CD4-positive, CD25-positive, alpha-beta regulatory T cell (primary cell): Measurements from ENCODE around the gene NUFIP1. TPM values are rescaled to one million over a fixed set of nuclear protein-coding genes. Genes with fewer than 3 reads are reported as not detected.

ENCODE experiments used
- ATAC-seq, 2 donors: fragments of 150-1000 bp; cut with Tn5 transposase; one replicate each; pipeline ENCODE4 v1.10.0; 2021; ENCODE audit warnings: low read depth in 2 of 2, moderate number of reproducible peaks in 2 of 2, moderate library complexity in 1 of 2
- DNase-seq, 3 donors: peaks; one replicate each; pipeline versions ENCODE4 v3.0.0 to v3.0.0-alpha.2; 2012 to 2022; ENCODE audit warnings: mixed read lengths in 1 of 3
- H3K27ac ChIP-seq: one replicate; pipeline ENCODE4 v1.7.0; 2013; ENCODE audit warnings: mild to moderate bottlenecking, low read length; ENCODE audit not compliant: insufficient read depth, poor library complexity, severe bottlenecking
- H3K27me3 ChIP-seq: one replicate; pipeline ENCODE4 v1.7.0; 2013; ENCODE audit warnings: low read length; ENCODE audit not compliant: control insufficient read depth, insufficient read depth
- H3K36me3 ChIP-seq: one replicate; pipeline ENCODE4 v1.7.0; 2013; ENCODE audit warnings: mild to moderate bottlenecking, low read length, moderate library complexity; ENCODE audit not compliant: control insufficient read depth, insufficient read depth
- H3K4me1 ChIP-seq: 2 replicates; pipeline ENCODE4 v1.7.0; 2013; ENCODE audit warnings: mild to moderate bottlenecking, low read length; ENCODE audit not compliant: insufficient read depth, control insufficient read depth, poor library complexity, severe bottlenecking
- H3K4me3 ChIP-seq: one replicate; pipeline ENCODE4 v1.7.0; 2013; ENCODE audit warnings: low read depth, mild to moderate bottlenecking, low read length, moderate library complexity
- H3K9me3 ChIP-seq, 2 experiments: 1 replicate in 1 of 2; 2 replicates in 1 of 2; pipeline ENCODE4 v1.7.0; 2013; ENCODE audit warnings: low read length in 2 of 2, mild to moderate bottlenecking in 1 of 2, moderate library complexity in 1 of 2; ENCODE audit not compliant: control insufficient read depth in 2 of 2
- H3K27ac Mint-ChIP-seq, 3 donors: one replicate each; pipeline ENCODE4 v1.8.0; 2020 to 2022; ENCODE audit warnings: mild to moderate bottlenecking in 3 of 3, mixed read lengths in 3 of 3, moderate library complexity in 2 of 3
- H3K27me3 Mint-ChIP-seq: one replicate; pipeline ENCODE4 v1.8.0; 2022; ENCODE audit warnings: mild to moderate bottlenecking, mixed read lengths
- H3K36me3 Mint-ChIP-seq: one replicate; pipeline ENCODE4 v1.8.0; 2020; ENCODE audit warnings: mixed read lengths
- H3K4me1 Mint-ChIP-seq, 4 donors: one replicate each; pipeline ENCODE4 v1.8.0; 2020 to 2022; ENCODE audit warnings: mixed read lengths in 4 of 4, mild to moderate bottlenecking in 1 of 4
- H3K4me3 Mint-ChIP-seq, 4 donors: one replicate each; pipeline ENCODE4 v1.8.0; 2020 to 2022; ENCODE audit warnings: mild to moderate bottlenecking in 4 of 4, mixed read lengths in 4 of 4, moderate library complexity in 3 of 4
- H3K9me3 Mint-ChIP-seq, 7 donors: one replicate each; pipeline ENCODE4 v1.8.0; 2020 to 2022; ENCODE audit warnings: mixed read lengths in 7 of 7, mild to moderate bottlenecking in 3 of 7, moderate library complexity in 2 of 7
- polyA plus RNA-seq, 4 donors: library from polyadenylated mRNA; unstranded; fragments of 300-500 nt; fragmentation: Illumina TruSeq; gene quantifications; one replicate each; pipeline ENCODE4 v1.2.3, GENCODE V29; 2021
- total RNA-seq: library from RNA; stranded (reverse); gene quantifications from one replicate; pipeline ENCODE4 v1.2.3, GENCODE V29; 2022

Gene NUFIP1
- total and polyA plus RNA-seq, 5 donors from 2014 or later: 4.0 to 4.8 (median 4.1) TPM

GRCh38 chr13:44938854-44939253 lies 50.4 kb downstream of the NUFIP1 start:
- ATAC-seq (no peak), DNase-seq (no peak)
- Histone ChIP-seq H3K36me3 (peaks cover 8% of the 10 kb centered on the region), H3K4me3 (no peak overlapping the region), H3K27ac (no peak overlapping the region), H3K9me3 (no peaks in the 10 kb centered on the region), H3K27me3 (no peaks in the 10 kb centered on the region), H3K4me1 (no peaks in the 10 kb centered on the region)
- no peaks in the 10 kb centered on the region for H3K9me3 Mint-ChIP-seq
- H3K4me1 Mint-ChIP-seq: peaks cover 0 to 10% (median 0%) of the 10 kb centered on the region in 4 donors
- H3K27ac Mint-ChIP-seq: peak overlapping the region in 1 of 3 donors; percentile 38
- no peak overlapping the region for H3K4me3 Mint-ChIP-seq
- no peaks in the 10 kb centered on the region for H3K27me3 Mint-ChIP-seq
- peaks cover 12% of the 10 kb centered on the region for H3K36me3 Mint-ChIP-seq

GRCh38 chr13:44936246-44936645 lies 53.0 kb downstream of the NUFIP1 start:
- Mint-ChIP-seq H3K4me1 (peaks cover 0 to 6% (median 0%) of the 10 kb centered on the region in 4 donors), H3K27ac (no peak overlapping the region), H3K27me3 (no peaks in the 10 kb centered on the region), H3K36me3 (peaks cover 8% of the 10 kb centered on the region), H3K4me3 (no peak overlapping the region), H3K9me3 (no peaks in the 10 kb centered on the region)
- Histone ChIP-seq H3K4me1 (no peaks in the 10 kb centered on the region), H3K36me3 (no peaks in the 10 kb centered on the region), H3K9me3 (no peaks in the 10 kb centered on the region), H3K27me3 (no peaks in the 10 kb centered on the region), H3K4me3 (no peak overlapping the region), H3K27ac (no peak overlapping the region)
- ATAC-seq: no peak
- DNase-seq: no peak

GRCh38 chr13:44934724-44935123 lies 54.5 kb downstream of the NUFIP1 start:
- DNase-seq (peak in 1 of 3 donors; percentile 12), ATAC-seq (no peak)
- Mint-ChIP-seq H3K27ac (no peak overlapping the region), H3K4me3 (no peak overlapping the region), H3K9me3 (no peaks in the 10 kb centered on the region), H3K36me3 (no peaks in the 10 kb centered on the region), H3K27me3 (no peaks in the 10 kb centered on the region), H3K4me1 (peaks cover 0 to 6% (median 0%) of the 10 kb centered on the region in 4 donors)
- H3K27me3 ChIP-seq: peaks cover 2% of the 10 kb centered on the region
- no peak overlapping the region for H3K27ac ChIP-seq
- no peak overlapping the region for H3K4me3 ChIP-seq
- H3K9me3 ChIP-seq: no peaks in the 10 kb centered on the region
- no peaks in the 10 kb centered on the region for H3K4me1 ChIP-seq
- no peaks in the 10 kb centered on the region for H3K36me3 ChIP-seq

- Histone ChIP-seq H3K27ac (no peak overlapping the region), H3K27me3 (peaks cover 3% of the 10 kb centered on the region), H3K4me1 (no peaks in the 10 kb centered on the region), H3K4me3 (no peak overlapping the region), H3K9me3 (no peaks in the 10 kb centered on the region), H3K36me3 (no peaks in the 10 kb centered on the region)
- Mint-ChIP-seq H3K4me1 (peaks cover 0 to 6% (median 0%) of the 10 kb centered on the region in 4 donors), H3K9me3 (no peaks in the 10 kb centered on the region), H3K27me3 (no peaks in the 10 kb centered on the region), H3K4me3 (no peak overlapping the region), H3K27ac (no peak overlapping the region), H3K36me3 (no peaks in the 10 kb centered on the region)
- no peak for ATAC-seq
- no peak for DNase-seq
Measured at GRCh38 chr13:44932850-44933251, 56.4 kb downstream of the NUFIP1 start.

- Mint-ChIP-seq H3K4me3 (no peak overlapping the region), H3K9me3 (no peaks in the 10 kb centered on the region), H3K27me3 (peaks cover 3% of the 10 kb centered on the region), H3K4me1 (peaks cover 0 to 6% (median 0%) of the 10 kb centered on the region in 4 donors), H3K27ac (no peak overlapping the region), H3K36me3 (no peaks in the 10 kb centered on the region)
- no peaks in the 10 kb centered on the region for H3K4me1 ChIP-seq
- no peaks in the 10 kb centered on the region for H3K36me3 ChIP-seq
- no peaks in the 10 kb centered on the region for H3K9me3 ChIP-seq
- DNase-seq (no peak), ATAC-seq (no peak)
- H3K27me3 ChIP-seq: peaks cover 3% of the 10 kb centered on the region
- no peak overlapping the region for H3K4me3 ChIP-seq
- no peak overlapping the region for H3K27ac ChIP-seq
Measured at GRCh38 chr13:44932171-44932849, 57.0 kb downstream of the NUFIP1 start.

- Mint-ChIP-seq H3K27me3 (peaks cover 9% of the 10 kb centered on the region), H3K36me3 (no peaks in the 10 kb centered on the region), H3K4me3 (no peak overlapping the region), H3K4me1 (peaks cover 0 to 6% (median 0%) of the 10 kb centered on the region in 4 donors), H3K27ac (no peak overlapping the region), H3K9me3 (no peaks in the 10 kb centered on the region)
- Histone ChIP-seq H3K27me3 (peaks cover 3% of the 10 kb centered on the region), H3K36me3 (no peaks in the 10 kb centered on the region), H3K4me1 (no peaks in the 10 kb centered on the region), H3K27ac (no peak overlapping the region), H3K4me3 (no peak overlapping the region), H3K9me3 (no peaks in the 10 kb centered on the region)
- no peak for DNase-seq
- ATAC-seq: no peak
Measured at GRCh38 chr13:44930963-44931623, 58.2 kb downstream of the NUFIP1 start.

- Histone ChIP-seq H3K9me3 (no peaks in the 10 kb centered on the region), H3K36me3 (no peaks in the 10 kb centered on the region), H3K4me3 (no peak overlapping the region), H3K4me1 (no peaks in the 10 kb centered on the region), H3K27me3 (peaks cover 3% of the 10 kb centered on the region), H3K27ac (no peak overlapping the region)
- ATAC-seq (no peak), DNase-seq (no peak)
- Mint-ChIP-seq H3K36me3 (no peaks in the 10 kb centered on the region), H3K27me3 (peaks cover 12% of the 10 kb centered on the region), H3K4me3 (no peak overlapping the region), H3K9me3 (no peaks in the 10 kb centered on the region), H3K4me1 (peaks cover 0 to 4% (median 0%) of the 10 kb centered on the region in 4 donors), H3K27ac (peak overlapping the region in 1 of 3 donors; percentile 52)
Measured at GRCh38 chr13:44930280-44930679, 59.0 kb downstream of the NUFIP1 start.

GRCh38 chr13:44929692-44930091 lies 59.6 kb downstream of the NUFIP1 start:
- ATAC-seq: no peak
- H3K9me3 ChIP-seq: no peaks in the 10 kb centered on the region
- Mint-ChIP-seq H3K9me3 (no peaks in the 10 kb centered on the region), H3K27ac (no peak overlapping the region), H3K27me3 (peaks cover 18% of the 10 kb centered on the region), H3K4me1 (no peaks in the 10 kb centered on the region), H3K4me3 (no peak overlapping the region), H3K36me3 (no peaks in the 10 kb centered on the region)
- no peaks in the 10 kb centered on the region for H3K4me1 ChIP-seq
- peaks cover 3% of the 10 kb centered on the region for H3K27me3 ChIP-seq
- H3K36me3 ChIP-seq: no peaks in the 10 kb centered on the region
- DNase-seq: no peak
- no peak overlapping the region for H3K27ac ChIP-seq
- no peak overlapping the region for H3K4me3 ChIP-seq
